ENCODE results near the gene ZBTB49. TPM values are rescaled to one million over a fixed set of nuclear protein-coding genes. Genes with fewer than 3 reads are reported as not detected.

Gene ZBTB49
- total and polyA plus RNA-seq, 2 of the 13 experiments (the other 11 are each of a cell fraction or from before 2014, with no cell fraction given) = 3.3 to 4.3 TPM

GRCh38 chr4:4248885-4249203, 41.2 kb upstream of the ZBTB49 start:
- ChIA-PET POLR2A (interaction anchor here (1.0 to 3.7 kb wide), 4 partner anchors 11 to 82 kb away, joined by 3 to 63 read pairs (median 6); no protein-coding TSS in a partner anchor), CTCF (ENCODE audit: low intra/inter-chr PET ratio, low total read pairs) (interaction anchor here (1.7 kb wide), 1 partner anchor 86 kb away, joined by 6 read pairs; no protein-coding TSS in a partner anchor)
- no TSS peak for BruUV-seq (replicated peaks)
- in situ Hi-C loops (cut with HindIII; ENCODE audit: extremely low pct_ligation_motif_present, low pct_unique_long_range_greater_than_20kb) = no loop called here
- Histone ChIP-seq H3K4me3 (replicated peaks in 1 of 3; ENCODE audit: insufficient read depth in 1 of 3, low read depth in 2 of 3, low read length in 3 of 3) (peak overlapping the region; percentile 78 to 93 (median 86)), H3K9me3 (ENCODE audit: low read length) (no peaks in the 10 kb centered on the region), H2AFZ (ENCODE audit: low read length) (no peak overlapping the region), H3K4me2 (ENCODE audit: low read depth, low read length) (peak overlapping the region; percentile 98), H3K27me3 (ENCODE audit: control insufficient read depth in 1 of 2, insufficient read depth in 2 of 2, low read length in 2 of 2) (no peaks in the 10 kb centered on the region; a peak in 1 of 5 replicates), H4K20me1 (ENCODE audit: insufficient read depth, low read length) (no peaks in the 10 kb centered on the region), H3K9ac (ENCODE audit: insufficient read depth, low read depth, low read length) (peak overlapping the region; percentile 87), H3K4me1 (ENCODE audit: insufficient read depth, low read length) (peaks cover 35% of the 10 kb centered on the region), H3K27ac (ENCODE audit: extremely low read length, insufficient read depth, low read length) (peak overlapping the region; percentile 92), H3K36me3 (replicated peaks in 1 of 2; ENCODE audit: control insufficient read depth in 1 of 2, insufficient read depth in 2 of 2, low read length in 2 of 2) (peaks cover 7 to 16% of the 10 kb centered on the region in 2 experiments), H3K79me2 (ENCODE audit: insufficient read depth, low read length) (peaks cover 11% of the 10 kb centered on the region)
- DNase-seq (ENCODE audit: low spot score) = peak; percentile 9
- no peak for FAIRE-seq
- WGBS (ENCODE audit: low lambda C conversion rate) = 2% methylated on average over 10 of the region's 10 CpGs
- ATAC-seq = peak; percentile 5; the same call in 1 of the 3 replicates
- intact Hi-C loops (cut with micrococcal nuclease; ENCODE audit: unreplicated experiment) = loop anchor here (2.0 kb wide), 1 partner anchor 42 kb away; the partner anchor contains the start of genes LYAR and ZBTB49
- TF ChIP-seq ARNTL (CRISPR knock-in tag; IDR thresholded peaks at IDR 0.05) (no peak), MEF2D (CRISPR knock-in tag; IDR thresholded peaks at IDR 0.05) (no peak), THYN1 (CRISPR knock-in tag; IDR thresholded peaks at IDR 0.05; ENCODE audit: borderline replicate concordance, low read depth) (no peak), SMAD1 (CRISPR knock-in tag; IDR thresholded peaks at IDR 0.05; ENCODE audit: borderline replicate concordance, low read depth) (no peak), NFAT5 (CRISPR knock-in tag; IDR thresholded peaks at IDR 0.05) (no peak), ZNF710 (CRISPR knock-in tag; IDR thresholded peaks at IDR 0.05; ENCODE audit: borderline replicate concordance) (no peak), ZNF280D (CRISPR knock-in tag; IDR thresholded peaks at IDR 0.05) (peak; percentile 31; the same call in 1 of the 2 replicates), ZNF331 (CRISPR knock-in tag; IDR thresholded peaks at IDR 0.05) (no peak), ZMYM3 (CRISPR knock-in tag; IDR thresholded peaks at IDR 0.05) (peak; percentile 74; the same call in 1 of the 2 replicates), HIVEP1 (CRISPR knock-in tag; IDR thresholded peaks at IDR 0.05) (no peak), HMGA1 (CRISPR knock-in tag; conservative IDR thresholded peaks at IDR 0.05) (no peak), SNAI1 (CRISPR knock-in tag; IDR thresholded peaks at IDR 0.05; ENCODE audit: borderline replicate concordance) (no peak)
